Measurements from ENCODE around the gene RBM44.

DNA sequence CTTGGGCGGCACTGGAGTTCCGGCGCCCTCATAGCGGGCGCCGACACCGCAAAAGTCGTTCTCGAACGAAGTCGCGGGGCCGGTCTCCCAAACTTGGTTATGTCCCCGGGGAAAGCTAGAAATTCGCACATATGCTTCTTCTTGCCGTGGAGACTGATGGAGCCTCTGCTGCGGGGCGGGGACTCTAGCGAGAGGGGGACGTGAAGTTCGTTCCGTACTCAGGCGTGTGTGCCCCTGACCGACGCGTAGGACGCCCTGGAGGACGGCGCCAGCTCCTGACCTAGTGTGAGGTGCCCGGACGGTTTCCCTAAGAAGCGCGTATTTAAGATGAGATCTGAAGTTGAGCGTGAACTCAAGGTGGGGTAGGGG, 465 bp downstream of the RBM44 start:
- TF ChIP-seq, protein P1, sequence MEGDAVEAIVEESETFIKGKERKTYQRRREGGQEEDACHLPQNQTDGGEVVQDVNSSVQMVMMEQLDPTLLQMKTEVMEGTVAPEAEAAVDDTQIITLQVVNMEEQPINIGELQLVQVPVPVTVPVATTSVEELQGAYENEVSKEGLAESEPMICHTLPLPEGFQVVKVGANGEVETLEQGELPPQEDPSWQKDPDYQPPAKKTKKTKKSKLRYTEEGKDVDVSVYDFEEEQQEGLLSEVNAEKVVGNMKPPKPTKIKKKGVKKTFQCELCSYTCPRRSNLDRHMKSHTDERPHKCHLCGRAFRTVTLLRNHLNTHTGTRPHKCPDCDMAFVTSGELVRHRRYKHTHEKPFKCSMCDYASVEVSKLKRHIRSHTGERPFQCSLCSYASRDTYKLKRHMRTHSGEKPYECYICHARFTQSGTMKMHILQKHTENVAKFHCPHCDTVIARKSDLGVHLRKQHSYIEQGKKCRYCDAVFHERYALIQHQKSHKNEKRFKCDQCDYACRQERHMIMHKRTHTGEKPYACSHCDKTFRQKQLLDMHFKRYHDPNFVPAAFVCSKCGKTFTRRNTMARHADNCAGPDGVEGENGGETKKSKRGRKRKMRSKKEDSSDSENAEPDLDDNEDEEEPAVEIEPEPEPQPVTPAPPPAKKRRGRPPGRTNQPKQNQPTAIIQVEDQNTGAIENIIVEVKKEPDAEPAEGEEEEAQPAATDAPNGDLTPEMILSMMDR (IDR thresholded peaks at IDR 0.05; ENCODE audit: low read depth, low read length), result no peak
- TF ChIP-seq MYC (IDR thresholded peaks at IDR 0.05; ENCODE audit: low read depth, low read length), result no peak
- no peak for TF ChIP-seq POLR2A (IDR thresholded peaks at IDR 0.05; ENCODE audit: extremely low read depth, insufficient read length)

Measured in NB4 (cell line).